ENCODE data around the gene SRP14. TPM values are rescaled to one million over a fixed set of nuclear protein-coding genes. Genes with fewer than 3 reads are reported as not detected.

The SRP14 gene
- total RNA-seq, 1 donor from 2014 or later = 153 TPM

- no peak for DNase-seq (ENCODE audit: low spot score)
These were observed 51.2 kb downstream of the SRP14 start for GRCh38 chr15:39987821-39988220.

Other genes starting within 250 kb of the SRP14 start
- gene GPR176, start 118.9 kb downstream of the SRP14 start, total RNA-seq (ENCODE audit: insufficient read depth, low replicate concordance) = 32.3 TPM
- 47.4 TPM for gene EIF2AK4, start 105.1 kb downstream of the SRP14 start, total RNA-seq (ENCODE audit: insufficient read depth, low replicate concordance)
- gene BMF, start 69.7 kb upstream of the SRP14 start, total RNA-seq (ENCODE audit: insufficient read depth, low replicate concordance) = 16.9 TPM
- gene BUB1B, start 121.9 kb upstream of the SRP14 start, total RNA-seq (ENCODE audit: insufficient read depth, low replicate concordance) = 1.7 TPM
- gene PAK6, start 199.9 kb upstream of the SRP14 start, total RNA-seq (ENCODE audit: insufficient read depth, low replicate concordance) = 9.4 TPM
- not detected for gene ANKRD63, start 243.9 kb upstream of the SRP14 start, total RNA-seq (ENCODE audit: insufficient read depth, low replicate concordance)